Mononuclear cell (primary cell): ENCODE data around the gene AKT3. TPM values are rescaled to one million over a fixed set of nuclear protein-coding genes. Genes with fewer than 3 reads are reported as not detected.

Experiments used
- H3K27me3 ChIP-seq: 2 replicates; pipeline ENCODE4 v1.6.0; 2011; ENCODE audit warnings: low read length, control low read depth; ENCODE audit not compliant: insufficient read depth
- H3K4me1 ChIP-seq: 2 replicates; pipeline ENCODE4 v1.5.1; 2011; ENCODE audit warnings: mild to moderate bottlenecking, low read length, control low read depth; ENCODE audit not compliant: insufficient read depth
- H3K4me3 ChIP-seq: 2 replicates; pipeline ENCODE4 v1.5.1; 2011; ENCODE audit warnings: mild to moderate bottlenecking, low read length, moderate library complexity
- H3K9me3 ChIP-seq: 2 replicates; pipeline ENCODE4 v1.5.1; 2011; ENCODE audit warnings: low read depth, mild to moderate bottlenecking, control low read depth, low read length
- total RNA-seq: library from RNA; depleted of rRNA; stranded (reverse); fragments of >200 nt; gene quantifications from one replicate; pipeline ENCODE4 v1.2.3, GENCODE V29; 2012

AKT3 gene
- total RNA-seq, 1 donor: 69.7 TPM

DNA sequence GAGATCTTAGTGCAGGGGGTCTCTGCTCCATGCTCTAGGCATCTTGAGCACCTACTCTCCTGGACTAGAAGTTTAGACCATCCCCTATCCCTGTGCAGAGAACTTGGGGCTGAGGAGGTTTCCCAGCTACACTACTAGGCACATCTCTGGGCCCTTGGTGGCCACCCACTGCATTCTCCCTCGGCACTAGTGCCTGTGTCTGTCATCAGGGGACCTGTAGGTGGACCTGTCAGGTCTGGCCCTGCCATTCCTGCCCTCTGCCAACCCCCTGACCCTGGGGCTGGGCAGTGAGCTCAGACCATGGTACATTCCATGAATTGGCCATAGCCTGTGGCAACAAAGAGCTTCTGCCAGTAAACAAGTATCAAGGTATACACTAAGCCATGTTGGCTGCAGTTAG lies 269.1 kb downstream of the AKT3 start:
- no peak overlapping the region for H3K4me3 ChIP-seq
- H3K4me1 ChIP-seq: no peaks in the 10 kb centered on the region
- no peaks in the 10 kb centered on the region for H3K27me3 ChIP-seq
- peaks cover 24% of the 10 kb centered on the region for H3K9me3 ChIP-seq

DNA sequence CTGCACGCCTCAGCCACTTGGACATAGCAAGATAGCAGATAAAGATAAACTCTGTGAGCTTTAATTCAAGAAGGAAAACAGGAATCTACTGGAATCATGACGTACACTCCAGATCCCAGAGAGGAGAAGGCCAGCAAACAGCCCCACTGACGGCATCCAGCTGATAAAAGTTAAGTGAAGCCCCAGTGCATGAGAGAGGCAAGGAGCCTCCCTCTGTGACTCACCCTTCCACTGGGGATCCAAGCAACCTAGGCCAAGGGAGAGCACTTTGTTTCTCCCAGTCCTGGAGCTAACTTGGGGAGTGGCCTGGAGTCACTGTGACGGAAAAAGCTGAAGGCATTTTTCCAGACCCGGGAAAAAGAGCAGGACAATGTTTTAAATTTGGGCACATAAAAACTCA lies 270.0 kb downstream of the AKT3 start:
- Histone ChIP-seq H3K27me3 (no peaks in the 10 kb centered on the region), H3K9me3 (peaks cover 24% of the 10 kb centered on the region), H3K4me1 (no peaks in the 10 kb centered on the region), H3K4me3 (no peak overlapping the region)

DNA sequence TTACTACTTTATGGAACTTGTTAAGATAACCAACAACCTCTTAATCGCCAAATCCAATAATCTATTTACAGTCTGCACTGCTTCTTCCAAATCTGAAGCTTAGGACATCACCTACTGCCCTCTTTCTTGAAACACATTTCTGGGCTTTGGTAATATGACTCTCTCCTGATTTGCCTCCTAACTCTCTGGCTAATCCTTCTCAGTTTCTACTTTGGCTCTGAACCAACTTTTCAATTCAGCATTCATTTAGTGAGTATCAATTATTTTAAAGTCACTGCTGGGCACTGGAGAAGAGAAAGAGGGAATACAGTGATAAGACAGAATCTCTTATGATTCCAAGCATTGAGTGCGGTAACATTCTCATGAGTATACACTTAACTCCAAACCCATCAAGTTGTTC lies 275.0 kb downstream of the AKT3 start:
- Histone ChIP-seq H3K4me3 (no peak overlapping the region), H3K4me1 (no peaks in the 10 kb centered on the region), H3K9me3 (no peaks in the 10 kb centered on the region), H3K27me3 (no peaks in the 10 kb centered on the region)

DNA sequence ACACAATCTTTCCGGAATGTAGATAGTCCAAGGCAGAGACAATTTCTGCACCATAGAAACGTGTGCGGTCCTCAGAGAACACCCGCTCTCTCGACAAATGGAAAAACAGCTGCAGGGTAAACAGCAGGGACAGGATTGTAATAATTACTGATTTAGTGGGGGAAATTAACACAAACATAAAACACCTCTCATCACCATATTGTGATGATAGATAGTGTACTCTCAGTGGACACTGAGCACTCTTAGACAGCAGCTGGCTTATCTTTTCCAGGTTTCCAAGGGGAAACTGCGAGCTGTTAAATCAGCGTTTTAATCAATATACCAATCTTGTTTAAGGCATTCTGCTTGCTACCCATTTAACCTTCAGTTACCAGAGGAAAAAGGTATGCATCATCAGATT lies 277.1 kb downstream of the AKT3 start:
- H3K9me3 ChIP-seq: no peaks in the 10 kb centered on the region
- H3K4me3 ChIP-seq: no peak overlapping the region
- no peaks in the 10 kb centered on the region for H3K4me1 ChIP-seq
- H3K27me3 ChIP-seq: no peaks in the 10 kb centered on the region

DNA sequence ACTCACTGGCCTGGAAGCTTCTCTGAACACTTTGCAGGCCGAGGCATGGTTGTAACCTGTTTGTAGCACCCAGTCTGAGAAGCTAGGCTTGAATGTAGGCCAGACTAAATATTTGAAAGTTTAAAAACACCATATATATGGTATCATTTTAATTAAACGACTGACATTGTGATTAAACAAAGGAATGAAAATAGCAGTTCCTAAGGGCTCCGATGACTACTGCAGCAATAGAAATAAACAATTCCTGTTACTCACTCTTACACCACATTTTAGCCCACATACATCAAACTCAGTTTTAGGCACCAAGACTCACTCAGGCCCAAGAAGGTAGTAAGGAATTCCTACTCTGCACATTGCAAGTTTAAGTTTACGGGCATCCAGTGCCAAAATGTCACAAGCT lies 281.2 kb downstream of the AKT3 start:
- H3K4me3 ChIP-seq: no peak overlapping the region
- H3K4me1 ChIP-seq: no peaks in the 10 kb centered on the region
- no peaks in the 10 kb centered on the region for H3K27me3 ChIP-seq
- no peaks in the 10 kb centered on the region for H3K9me3 ChIP-seq

DNA sequence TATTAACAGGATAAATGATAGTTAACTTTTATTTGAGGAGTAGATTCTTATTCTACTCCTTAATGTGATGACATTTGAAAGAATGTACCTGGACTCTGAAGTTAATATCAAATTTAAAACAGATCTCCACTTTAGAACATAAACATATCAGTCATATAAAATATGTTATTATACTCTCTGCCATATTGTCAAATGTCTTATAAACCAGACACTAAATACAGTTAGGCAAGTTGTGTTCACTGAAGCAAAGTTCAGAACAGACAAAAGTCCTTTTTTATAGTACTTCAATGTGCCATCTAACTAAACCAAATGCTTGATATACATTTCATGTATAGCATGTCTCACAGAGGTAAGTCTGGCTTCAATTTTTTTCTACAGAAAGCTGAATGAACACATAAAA lies 285.2 kb downstream of the AKT3 start:
- Histone ChIP-seq H3K27me3 (no peaks in the 10 kb centered on the region), H3K9me3 (no peaks in the 10 kb centered on the region), H3K4me3 (no peak overlapping the region), H3K4me1 (no peaks in the 10 kb centered on the region)

DNA sequence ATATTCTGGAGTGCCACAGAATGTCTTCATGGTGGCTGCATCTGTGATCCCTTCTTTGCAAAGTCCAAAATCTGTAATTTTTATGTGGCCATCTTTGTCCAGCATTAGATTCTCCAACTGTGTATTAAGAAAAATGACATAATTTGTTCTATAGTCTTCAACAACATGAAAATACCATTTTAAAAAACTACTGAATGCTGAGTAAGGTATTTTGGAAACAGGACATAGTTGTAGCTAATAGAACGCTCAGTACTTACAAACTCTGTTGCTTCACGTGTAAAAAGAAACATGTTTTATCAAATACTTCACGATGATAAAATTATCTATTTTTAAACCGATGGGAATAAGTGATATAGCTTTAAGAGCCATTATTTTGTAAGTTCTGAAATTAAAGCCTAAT lies 286.3 kb downstream of the AKT3 start:
- Histone ChIP-seq H3K4me1 (no peaks in the 10 kb centered on the region), H3K9me3 (no peaks in the 10 kb centered on the region), H3K27me3 (no peaks in the 10 kb centered on the region), H3K4me3 (no peak overlapping the region)

DNA sequence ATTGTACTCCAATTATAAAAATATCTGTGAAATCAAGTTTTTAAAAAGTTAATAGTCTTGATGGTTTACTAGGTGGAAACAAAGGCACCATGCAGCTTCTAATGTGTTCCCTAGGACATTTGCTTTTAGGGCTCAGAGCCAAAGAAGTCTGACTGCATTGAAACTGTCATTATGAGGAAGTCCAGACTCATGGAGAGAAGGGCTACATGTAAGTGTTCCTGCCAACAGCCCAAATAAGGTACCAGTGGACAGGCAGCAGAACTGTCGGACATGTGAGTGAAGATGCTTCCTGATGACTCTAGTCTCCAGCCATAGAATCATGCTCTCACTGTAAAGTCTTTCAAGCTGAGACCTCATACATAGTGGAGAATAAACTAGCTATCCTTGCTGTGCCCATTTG lies 287.6 kb downstream of the AKT3 start:
- Histone ChIP-seq H3K4me1 (no peaks in the 10 kb centered on the region), H3K27me3 (no peaks in the 10 kb centered on the region), H3K4me3 (no peak overlapping the region), H3K9me3 (no peaks in the 10 kb centered on the region)

DNA sequence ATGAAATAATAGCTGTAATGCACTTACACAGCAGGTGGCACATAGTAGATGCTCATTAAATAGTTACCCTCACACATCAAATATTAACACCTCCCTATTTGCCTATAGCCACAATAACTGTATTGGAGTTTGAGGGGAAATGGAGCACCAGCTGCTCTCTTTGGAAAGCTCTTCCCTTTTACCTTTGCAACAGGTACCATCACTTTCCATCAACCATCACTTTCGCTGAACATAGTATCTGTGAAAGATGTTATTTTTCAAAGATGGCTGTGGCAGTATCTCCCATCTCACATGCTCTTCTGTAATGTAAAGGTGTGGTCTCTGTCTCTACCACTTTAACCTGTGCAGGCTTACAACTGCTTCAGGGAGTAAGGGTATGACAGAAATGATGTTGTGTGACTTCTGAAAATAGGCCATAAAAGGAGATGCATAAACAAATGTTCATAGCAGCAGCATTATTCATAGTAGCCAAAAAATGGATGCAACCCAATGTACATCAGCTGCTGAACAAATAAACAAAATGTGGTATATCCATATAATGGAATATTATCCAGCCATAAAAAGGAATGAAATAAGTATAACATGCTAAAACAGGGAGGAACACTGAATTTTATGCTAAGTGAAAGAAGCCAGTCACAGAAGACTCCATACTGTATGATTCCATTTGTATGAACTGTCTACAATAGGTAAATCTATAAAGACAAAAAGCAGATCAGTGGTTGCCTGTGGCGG lies 288.3 kb downstream of the AKT3 start:
- Histone ChIP-seq H3K27me3 (no peaks in the 10 kb centered on the region), H3K9me3 (no peaks in the 10 kb centered on the region), H3K4me3 (no peak overlapping the region), H3K4me1 (no peaks in the 10 kb centered on the region)

DNA sequence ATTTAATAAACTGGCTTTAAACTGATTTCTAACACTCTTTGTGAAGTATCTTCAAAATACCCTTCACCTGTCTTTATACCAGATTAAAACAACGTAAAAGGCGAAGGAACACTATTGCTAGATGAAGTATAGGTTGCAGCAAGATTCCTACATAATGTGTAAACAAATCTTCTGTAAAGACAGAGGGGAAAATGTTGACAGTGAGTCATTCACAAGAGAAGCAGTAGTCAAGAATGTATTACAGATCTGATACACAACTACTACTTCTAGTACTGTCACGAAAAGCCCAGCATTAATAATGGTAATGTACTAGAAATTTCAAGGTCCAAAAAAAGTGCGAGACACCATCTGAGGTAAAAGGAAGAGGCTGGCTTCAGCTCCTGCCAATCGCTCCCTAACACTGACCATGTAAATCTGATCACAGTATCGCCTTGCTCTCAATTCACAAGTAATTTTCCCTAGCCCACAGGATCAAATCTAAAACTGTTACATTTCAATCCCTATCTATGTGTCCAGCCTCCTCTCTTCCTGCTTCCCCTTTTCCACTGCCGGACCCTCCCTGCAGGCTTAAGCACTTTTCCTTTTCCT lies 290.4 kb downstream of the AKT3 start:
- no peak overlapping the region for H3K4me3 ChIP-seq
- H3K4me1 ChIP-seq: no peaks in the 10 kb centered on the region
- H3K27me3 ChIP-seq: no peaks in the 10 kb centered on the region
- no peaks in the 10 kb centered on the region for H3K9me3 ChIP-seq

DNA sequence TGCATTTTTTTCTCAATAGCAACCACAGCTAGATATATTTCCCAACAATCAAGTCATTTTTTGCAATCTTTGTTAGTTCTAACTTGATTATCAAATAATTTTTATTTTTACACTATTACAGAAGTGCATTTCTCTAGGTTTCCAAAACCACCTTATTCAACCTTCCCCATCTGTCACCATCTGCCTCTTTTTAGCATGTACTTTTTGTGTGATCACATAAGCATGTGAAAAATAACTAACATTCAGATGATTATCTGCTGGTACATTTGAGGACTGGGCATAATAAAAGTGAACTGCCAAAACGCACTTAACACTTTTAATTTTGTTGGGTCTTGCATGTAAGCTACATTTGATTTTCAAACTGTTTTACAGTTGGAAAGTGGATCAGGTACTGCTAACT lies 291.5 kb downstream of the AKT3 start:
- H3K27me3 ChIP-seq: no peaks in the 10 kb centered on the region

DNA sequence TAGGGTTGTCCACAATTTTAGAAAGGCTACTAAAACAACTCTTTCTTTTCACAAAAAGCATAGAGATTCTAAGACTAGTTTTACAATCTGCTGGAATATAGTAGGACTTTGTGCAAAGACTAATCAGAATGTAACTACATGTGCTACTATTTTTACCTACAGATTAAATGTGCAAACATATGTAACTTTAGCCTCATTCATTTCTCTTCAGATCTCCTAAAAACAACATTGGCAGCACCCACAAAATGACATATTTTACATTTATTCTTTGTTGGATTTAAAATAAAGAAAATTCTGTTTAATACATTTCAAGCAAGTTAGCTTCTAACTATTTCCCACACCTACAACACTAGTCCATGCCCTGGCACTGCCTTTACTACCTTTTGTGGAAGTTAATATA lies 292.2 kb downstream of the AKT3 start:
- no peaks in the 10 kb centered on the region for H3K4me1 ChIP-seq
- H3K4me3 ChIP-seq: no peak overlapping the region
- H3K27me3 ChIP-seq: no peaks in the 10 kb centered on the region
- no peaks in the 10 kb centered on the region for H3K9me3 ChIP-seq

More for the DNA sequence above, 291.5 kb downstream of the AKT3 start:
- H3K4me3 ChIP-seq: no peak overlapping the region
- H3K9me3 ChIP-seq: no peaks in the 10 kb centered on the region
- no peaks in the 10 kb centered on the region for H3K4me1 ChIP-seq

DNA sequence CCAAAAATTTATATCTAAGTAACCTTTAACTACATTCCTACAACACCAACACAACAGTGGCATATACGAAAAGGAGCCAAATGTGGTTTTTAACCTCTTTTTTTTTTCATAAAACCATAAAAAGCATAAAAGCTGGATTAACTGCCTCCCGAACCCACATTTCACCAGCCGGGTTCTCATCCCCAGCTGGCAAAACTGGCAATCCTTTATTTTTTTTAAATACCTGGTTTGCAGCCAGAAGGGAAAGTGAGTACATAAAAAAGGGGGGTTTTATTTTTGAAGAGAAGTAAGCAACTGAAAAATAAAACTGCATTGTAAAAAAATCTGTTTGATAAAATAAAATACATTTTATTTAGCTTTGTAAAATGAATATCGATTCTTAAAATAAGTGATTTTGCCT lies 295.4 kb downstream of the AKT3 start:
- H3K4me1 ChIP-seq: no peaks in the 10 kb centered on the region
- H3K9me3 ChIP-seq: no peaks in the 10 kb centered on the region
- no peaks in the 10 kb centered on the region for H3K27me3 ChIP-seq
- H3K4me3 ChIP-seq: no peak overlapping the region

DNA sequence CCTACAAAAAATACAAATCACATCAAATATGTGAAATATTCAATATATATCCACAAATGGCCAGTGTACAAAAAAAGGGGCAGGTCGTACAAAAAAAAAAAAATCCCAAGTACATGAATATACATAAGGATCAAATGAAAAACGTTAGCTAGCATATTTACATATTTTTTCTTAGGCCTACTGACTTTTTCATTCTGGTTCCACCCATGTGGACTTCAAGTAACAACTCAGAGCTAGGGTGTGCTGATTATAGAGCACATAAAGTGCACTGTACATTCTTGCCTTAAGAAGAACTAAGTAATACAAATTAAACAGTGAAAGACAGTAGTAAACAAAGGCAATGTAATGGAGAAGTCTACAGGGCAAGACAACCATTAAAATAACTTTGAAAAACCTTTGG lies 297.0 kb downstream of the AKT3 start:
- Histone ChIP-seq H3K27me3 (no peaks in the 10 kb centered on the region), H3K4me1 (no peaks in the 10 kb centered on the region), H3K4me3 (no peak overlapping the region), H3K9me3 (no peaks in the 10 kb centered on the region)

DNA sequence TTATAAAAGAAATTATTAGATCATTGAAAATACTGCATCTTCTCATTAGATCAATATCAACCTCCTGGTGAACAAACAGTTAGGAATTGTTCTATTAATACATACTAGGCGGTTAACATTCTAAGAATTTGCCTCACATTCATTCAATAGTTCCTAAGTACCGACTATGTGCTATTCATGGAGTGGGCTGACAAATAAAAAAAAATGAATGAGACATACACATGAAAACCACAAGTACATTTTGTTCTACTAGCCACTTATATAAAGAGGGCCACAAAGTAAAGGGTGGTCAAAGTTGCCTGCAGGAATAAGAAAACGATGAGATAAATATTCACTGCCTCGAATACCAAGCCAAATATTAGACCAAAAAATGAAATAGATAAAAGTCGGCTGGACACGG lies 299.8 kb downstream of the AKT3 start:
- no peaks in the 10 kb centered on the region for H3K27me3 ChIP-seq
- H3K4me3 ChIP-seq: no peak overlapping the region
- H3K9me3 ChIP-seq: no peaks in the 10 kb centered on the region

DNA sequence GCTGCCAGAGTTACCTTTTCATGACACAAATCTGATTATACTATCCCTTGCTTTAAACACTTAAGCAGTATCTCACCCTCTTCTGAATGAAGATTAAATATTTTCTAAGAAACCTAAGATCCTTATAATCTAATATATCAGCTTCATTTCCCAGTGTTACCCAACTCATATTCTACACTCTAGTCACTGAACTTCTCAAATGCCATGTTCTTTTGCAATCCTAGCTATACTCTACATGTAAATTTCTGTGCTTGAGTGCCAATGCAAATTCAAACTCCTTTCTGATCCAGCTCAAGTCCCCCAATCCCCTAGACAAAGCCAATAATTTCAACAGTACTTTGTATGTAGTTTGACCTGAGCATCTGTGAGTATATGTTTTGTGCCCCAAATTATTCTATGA lies 300.3 kb downstream of the AKT3 start:
- no peaks in the 10 kb centered on the region for H3K4me1 ChIP-seq
- no peaks in the 10 kb centered on the region for H3K27me3 ChIP-seq
- no peaks in the 10 kb centered on the region for H3K9me3 ChIP-seq
- no peak overlapping the region for H3K4me3 ChIP-seq

More for the DNA sequence above, 299.8 kb downstream of the AKT3 start:
- no peaks in the 10 kb centered on the region for H3K4me1 ChIP-seq
